ENCODE data around the gene C16orf46. TPM values are rescaled to one million over a fixed set of nuclear protein-coding genes. Genes with fewer than 3 reads are reported as not detected.

Gene C16orf46
- total RNA-seq, 1 donor from 2014 or later: not detected

DNA sequence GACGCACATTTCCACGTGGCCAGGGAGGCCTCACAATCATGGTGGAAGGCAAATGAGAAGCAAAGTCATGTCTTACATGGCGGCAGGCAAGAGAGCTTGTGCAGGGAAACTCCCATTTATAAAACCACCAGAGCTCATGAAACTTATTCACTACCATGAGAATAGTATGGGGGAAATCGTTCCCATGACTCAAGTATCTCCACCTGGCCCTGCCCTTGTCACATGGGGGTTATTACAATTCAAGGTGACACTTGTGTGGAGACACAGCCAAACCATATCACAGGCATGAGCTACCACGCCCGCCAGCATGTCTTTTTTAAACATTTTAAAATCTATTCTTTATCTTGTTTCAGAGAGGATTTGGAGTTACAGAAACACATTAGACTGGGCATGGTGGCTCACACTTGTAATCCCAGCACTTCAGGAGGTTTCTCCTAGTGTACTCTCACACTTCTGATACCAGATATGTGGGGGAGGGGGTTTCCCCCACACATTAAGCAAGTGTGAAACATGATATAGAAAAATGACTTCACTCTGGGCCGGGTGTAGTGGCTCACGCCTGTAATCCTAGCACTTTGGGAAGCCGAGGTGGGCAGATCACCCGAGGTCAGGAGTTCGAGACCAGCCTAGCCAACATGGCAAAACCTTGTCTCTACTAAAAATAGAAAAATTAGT is 47.0 kb downstream of the C16orf46 start:
- H3K4me1 Mint-ChIP-seq (ENCODE audit: unreplicated experiment): no peaks in the 10 kb centered on the region
- no peak overlapping the region for H3K4me3 Mint-ChIP-seq (ENCODE audit: unreplicated experiment)
- H3K36me3 Mint-ChIP-seq (ENCODE audit: unreplicated experiment): peaks cover 5% of the 10 kb centered on the region
- H3K27ac Mint-ChIP-seq (ENCODE audit: unreplicated experiment): no peak overlapping the region
- no peaks in the 10 kb centered on the region for H3K27me3 Mint-ChIP-seq (ENCODE audit: unreplicated experiment)
- no peaks in the 10 kb centered on the region for H3K9me3 Mint-ChIP-seq (ENCODE audit: unreplicated experiment)
- DNase-seq (ENCODE audit: extremely low spot score, unreplicated experiment): no peak
- TF ChIP-seq, protein P1, sequence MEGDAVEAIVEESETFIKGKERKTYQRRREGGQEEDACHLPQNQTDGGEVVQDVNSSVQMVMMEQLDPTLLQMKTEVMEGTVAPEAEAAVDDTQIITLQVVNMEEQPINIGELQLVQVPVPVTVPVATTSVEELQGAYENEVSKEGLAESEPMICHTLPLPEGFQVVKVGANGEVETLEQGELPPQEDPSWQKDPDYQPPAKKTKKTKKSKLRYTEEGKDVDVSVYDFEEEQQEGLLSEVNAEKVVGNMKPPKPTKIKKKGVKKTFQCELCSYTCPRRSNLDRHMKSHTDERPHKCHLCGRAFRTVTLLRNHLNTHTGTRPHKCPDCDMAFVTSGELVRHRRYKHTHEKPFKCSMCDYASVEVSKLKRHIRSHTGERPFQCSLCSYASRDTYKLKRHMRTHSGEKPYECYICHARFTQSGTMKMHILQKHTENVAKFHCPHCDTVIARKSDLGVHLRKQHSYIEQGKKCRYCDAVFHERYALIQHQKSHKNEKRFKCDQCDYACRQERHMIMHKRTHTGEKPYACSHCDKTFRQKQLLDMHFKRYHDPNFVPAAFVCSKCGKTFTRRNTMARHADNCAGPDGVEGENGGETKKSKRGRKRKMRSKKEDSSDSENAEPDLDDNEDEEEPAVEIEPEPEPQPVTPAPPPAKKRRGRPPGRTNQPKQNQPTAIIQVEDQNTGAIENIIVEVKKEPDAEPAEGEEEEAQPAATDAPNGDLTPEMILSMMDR (IDR thresholded peaks at IDR 0.05): no peak

DNA sequence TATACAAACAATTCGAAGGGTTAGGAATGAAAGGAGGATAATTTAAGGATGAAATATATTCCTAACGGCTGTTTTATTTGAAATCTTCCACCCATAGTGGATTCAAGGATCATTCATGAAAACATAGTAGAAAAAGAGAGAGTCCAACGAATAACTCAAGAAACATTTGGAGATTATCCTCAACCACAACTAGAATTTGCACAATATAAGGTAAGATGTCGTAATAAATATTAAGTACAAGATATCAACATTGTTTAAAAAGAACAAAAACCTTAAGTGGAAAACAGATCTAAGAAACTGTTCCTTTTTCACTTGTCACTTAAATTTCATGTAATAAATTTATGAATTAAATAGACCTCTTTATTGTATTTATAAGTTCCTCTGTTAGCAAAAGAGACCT is 50.6 kb downstream of the C16orf46 start:
- Mint-ChIP-seq H3K9me3 (ENCODE audit: unreplicated experiment) (no peaks in the 10 kb centered on the region), H3K4me3 (ENCODE audit: unreplicated experiment) (no peak overlapping the region), H3K27ac (ENCODE audit: unreplicated experiment) (no peak overlapping the region), H3K4me1 (ENCODE audit: unreplicated experiment) (no peaks in the 10 kb centered on the region), H3K36me3 (ENCODE audit: unreplicated experiment) (peaks cover 7% of the 10 kb centered on the region), H3K27me3 (ENCODE audit: unreplicated experiment) (no peaks in the 10 kb centered on the region)
- TF ChIP-seq, protein P1 (IDR thresholded peaks at IDR 0.05): no peak
- no peak for DNase-seq (ENCODE audit: extremely low spot score, unreplicated experiment)

DNA sequence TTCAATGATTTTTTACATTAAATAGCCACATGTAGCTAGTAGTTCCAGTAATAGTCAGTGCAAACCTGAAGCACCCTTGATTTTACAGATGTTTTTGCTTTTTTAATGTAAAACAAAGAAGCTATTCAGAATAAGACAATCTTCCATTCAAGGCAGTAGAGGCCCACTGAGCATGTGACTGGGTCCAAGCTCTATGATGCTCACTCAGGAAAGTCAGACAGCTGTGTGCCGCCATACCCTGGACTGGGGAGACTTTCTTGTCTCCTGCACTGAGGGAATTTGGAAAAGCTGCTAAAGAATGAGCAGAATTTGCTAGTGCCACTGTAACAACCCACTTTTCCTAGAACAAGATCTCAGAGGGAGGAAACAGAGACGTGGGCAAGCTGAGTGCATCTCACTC is 58.5 kb downstream of the C16orf46 start:
- H3K4me3 Mint-ChIP-seq (ENCODE audit: unreplicated experiment): no peak overlapping the region
- no peaks in the 10 kb centered on the region for H3K27me3 Mint-ChIP-seq (ENCODE audit: unreplicated experiment)
- peaks cover 5% of the 10 kb centered on the region for H3K36me3 Mint-ChIP-seq (ENCODE audit: unreplicated experiment)
- no peak overlapping the region for H3K27ac Mint-ChIP-seq (ENCODE audit: unreplicated experiment)
- H3K4me1 Mint-ChIP-seq (ENCODE audit: unreplicated experiment): no peaks in the 10 kb centered on the region
- TF ChIP-seq, protein P1 (IDR thresholded peaks at IDR 0.05): no peak
- H3K9me3 Mint-ChIP-seq (ENCODE audit: unreplicated experiment): no peaks in the 10 kb centered on the region
- DNase-seq (ENCODE audit: extremely low spot score, unreplicated experiment): no peak

DNA sequence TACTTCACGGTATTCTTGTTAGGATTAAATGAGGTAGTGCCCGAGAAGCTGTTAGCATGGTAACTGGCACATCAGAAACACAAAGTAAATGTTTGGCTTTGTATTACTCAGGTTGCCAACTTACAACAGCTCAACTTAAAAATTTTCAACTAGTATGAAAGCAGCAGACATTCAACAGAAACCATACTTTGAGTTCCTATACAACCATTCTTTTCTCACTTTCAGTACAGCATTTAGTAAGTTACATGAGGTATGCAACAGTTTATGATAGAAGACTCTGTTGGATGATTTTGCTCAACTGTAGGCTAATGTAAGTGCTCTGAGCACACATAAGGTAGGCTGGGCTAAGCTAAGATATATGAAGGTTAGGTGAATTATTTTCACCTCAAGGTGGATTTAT is 62.4 kb downstream of the C16orf46 start:
- Mint-ChIP-seq H3K27me3 (ENCODE audit: unreplicated experiment) (no peaks in the 10 kb centered on the region), H3K36me3 (ENCODE audit: unreplicated experiment) (peaks cover 5% of the 10 kb centered on the region), H3K27ac (ENCODE audit: unreplicated experiment) (no peak overlapping the region), H3K4me1 (ENCODE audit: unreplicated experiment) (no peaks in the 10 kb centered on the region), H3K9me3 (ENCODE audit: unreplicated experiment) (no peaks in the 10 kb centered on the region), H3K4me3 (ENCODE audit: unreplicated experiment) (no peak overlapping the region)
- TF ChIP-seq, protein P1 (IDR thresholded peaks at IDR 0.05): no peak
- DNase-seq (ENCODE audit: extremely low spot score, unreplicated experiment): no peak

DNA sequence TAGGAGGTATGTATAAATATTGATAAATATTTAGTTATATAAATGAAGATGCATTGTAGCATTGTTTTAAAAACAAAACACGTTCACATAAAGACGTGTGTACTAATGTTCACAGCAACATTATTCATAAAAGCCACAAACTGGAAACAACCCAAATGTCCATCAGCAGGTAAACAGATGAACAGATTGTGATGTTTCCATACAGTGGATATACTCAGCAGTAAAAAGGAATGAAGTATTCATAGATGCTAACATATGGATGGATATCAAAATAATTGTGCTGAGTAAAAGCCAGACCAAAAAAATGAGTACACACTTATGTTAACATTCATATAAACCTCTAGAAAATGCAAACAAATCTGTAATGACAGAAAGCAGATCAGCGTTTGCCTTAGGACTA is 64.1 kb downstream of the C16orf46 start:
- H3K4me1 Mint-ChIP-seq (ENCODE audit: unreplicated experiment): peaks cover 5% of the 10 kb centered on the region
- no peak for DNase-seq (ENCODE audit: extremely low spot score, unreplicated experiment)
- peaks cover 3% of the 10 kb centered on the region for H3K36me3 Mint-ChIP-seq (ENCODE audit: unreplicated experiment)
- TF ChIP-seq, protein P1 (IDR thresholded peaks at IDR 0.05): no peak
- no peaks in the 10 kb centered on the region for H3K27me3 Mint-ChIP-seq (ENCODE audit: unreplicated experiment)
- no peak overlapping the region for H3K27ac Mint-ChIP-seq (ENCODE audit: unreplicated experiment)
- H3K4me3 Mint-ChIP-seq (ENCODE audit: unreplicated experiment): no peak overlapping the region
- no peaks in the 10 kb centered on the region for H3K9me3 Mint-ChIP-seq (ENCODE audit: unreplicated experiment)

Other genes starting within 250 kb of the C16orf46 start
- 37.8 and 42.2 TPM in 2 replicates for gene CMC2, start 70.4 kb downstream of the C16orf46 start, total RNA-seq
- gene CENPN, start 70.0 kb downstream of the C16orf46 start, total RNA-seq: 7.2 and 10.0 TPM in 2 replicates
- 35.0 and 39.2 TPM in 2 replicates for gene ATMIN, start 41.4 kb downstream of the C16orf46 start, total RNA-seq
- gene GCSH, start 19.2 kb upstream of the C16orf46 start, total RNA-seq: 19.2 and 23.0 TPM in 2 replicates
- not detected in 2 replicates for gene BCO1, start 161.5 kb upstream of the C16orf46 start, total RNA-seq
- gene GAN, start 237.7 kb upstream of the C16orf46 start, total RNA-seq: 9.2 and 11.9 TPM in 2 replicates

All from osteocyte (in vitro differentiated cells).